Progenitor cell of endocrine pancreas (in vitro differentiated cells): ENCODE data around the gene UVSSA. TPM values are rescaled to one million over a fixed set of nuclear protein-coding genes. Genes with fewer than 3 reads are reported as not detected.
A peak's percentile ranks its signal among the peaks of the same experiment; 100 is the strongest.

Experiments used
- DNase-seq: peaks from one replicate; pipeline ENCODE4 v3.0.0; 2021; ENCODE audit warnings: low spot score; ENCODE audit not compliant: unreplicated experiment
- H3K27ac Mint-ChIP-seq: 2 replicates; pipeline ENCODE4 v1.8.0; 2021; ENCODE audit warnings: mild to moderate bottlenecking, moderate library complexity, mixed read lengths
- H3K27me3 Mint-ChIP-seq: 2 replicates; pipeline ENCODE4 v1.8.0; 2021; ENCODE audit warnings: mixed read lengths
- H3K36me3 Mint-ChIP-seq: 2 replicates; pipeline ENCODE4 v1.8.0; 2022; ENCODE audit warnings: mixed read lengths; ENCODE audit not compliant: insufficient read depth
- H3K4me1 Mint-ChIP-seq: 2 replicates; pipeline ENCODE4 v1.8.0; 2021; ENCODE audit warnings: low read depth, mixed read lengths
- H3K4me3 Mint-ChIP-seq: 2 replicates; pipeline ENCODE4 v1.8.0; 2021; ENCODE audit warnings: low read depth, mild to moderate bottlenecking, moderate library complexity, mixed read lengths
- H3K9me3 Mint-ChIP-seq: 2 replicates; pipeline ENCODE4 v1.8.0; 2021; ENCODE audit warnings: low read depth, mixed read lengths
- total RNA-seq: library from RNA; stranded (reverse); gene quantifications from 2 replicates; pipeline ENCODE4 v1.2.1, GENCODE V29; 2021
- TF ChIP-seq, protein P1 (sequence below): fragments of 200-600 bp; sonication (generic); IDR thresholded peaks from one replicate; pipeline ENCODE4 v1.5.0; 2021; ENCODE audit warnings: antibody characterized with exemption, mild to moderate bottlenecking; ENCODE audit not compliant: unreplicated experiment

UVSSA gene
- total RNA-seq, 1 donor from 2014 or later: 32.5 TPM

DNA sequence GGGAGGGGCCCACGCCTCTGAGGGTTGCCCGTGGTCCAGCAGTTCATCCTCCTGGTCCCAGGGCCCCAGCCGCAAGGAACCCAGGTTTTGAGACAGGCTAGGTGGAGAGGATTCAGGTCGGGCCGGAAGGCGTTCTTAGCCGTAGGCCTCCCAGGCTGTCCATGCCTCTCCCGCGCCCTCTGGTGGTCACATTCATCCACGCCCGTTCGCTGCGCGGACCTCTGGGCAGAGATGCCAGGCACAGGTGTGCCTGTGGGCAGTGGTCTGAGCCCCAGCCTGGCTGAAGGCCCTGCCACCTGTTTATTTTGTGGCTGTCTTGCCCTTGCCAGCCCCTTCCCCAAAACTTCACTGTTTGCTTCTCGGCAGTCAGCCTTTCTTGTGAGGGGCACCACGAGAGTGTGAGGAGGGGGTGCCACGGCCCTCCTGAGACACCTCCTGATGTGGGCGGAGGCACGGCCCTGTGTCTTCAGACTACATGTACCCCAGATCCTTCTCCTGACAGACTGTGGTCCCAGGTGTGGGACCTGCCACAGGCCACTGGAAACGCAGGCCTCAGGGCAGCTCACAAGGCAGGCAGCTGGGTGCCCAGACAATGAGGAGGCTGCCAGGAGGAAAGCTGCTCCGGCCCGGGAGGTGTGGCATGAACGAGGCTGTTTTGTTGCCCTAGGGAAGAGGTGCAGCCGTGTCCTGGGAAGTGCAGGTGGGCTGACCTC is 5.0 kb downstream of the UVSSA start:
- H3K27ac Mint-ChIP-seq: no peak overlapping the region

DNA sequence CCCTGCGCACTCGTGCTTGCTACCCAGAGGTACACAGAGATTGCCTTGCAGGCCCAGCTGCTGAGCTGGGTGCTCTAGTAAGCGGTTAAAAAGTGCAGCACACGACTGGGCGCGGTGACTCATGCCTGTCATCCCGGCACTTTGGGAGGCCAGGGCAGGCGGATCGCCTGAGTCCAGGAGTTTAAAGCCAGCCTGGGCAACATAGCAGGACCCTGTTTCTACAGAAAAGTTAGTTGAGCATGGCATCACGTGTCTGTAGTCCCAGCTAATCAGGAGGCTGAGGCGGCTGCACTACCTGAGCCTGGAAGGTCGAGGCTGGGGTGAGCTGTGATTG is 5.5 kb downstream of the UVSSA start:
- no peaks in the 10 kb centered on the region for H3K27me3 Mint-ChIP-seq
- TF ChIP-seq, protein P1, sequence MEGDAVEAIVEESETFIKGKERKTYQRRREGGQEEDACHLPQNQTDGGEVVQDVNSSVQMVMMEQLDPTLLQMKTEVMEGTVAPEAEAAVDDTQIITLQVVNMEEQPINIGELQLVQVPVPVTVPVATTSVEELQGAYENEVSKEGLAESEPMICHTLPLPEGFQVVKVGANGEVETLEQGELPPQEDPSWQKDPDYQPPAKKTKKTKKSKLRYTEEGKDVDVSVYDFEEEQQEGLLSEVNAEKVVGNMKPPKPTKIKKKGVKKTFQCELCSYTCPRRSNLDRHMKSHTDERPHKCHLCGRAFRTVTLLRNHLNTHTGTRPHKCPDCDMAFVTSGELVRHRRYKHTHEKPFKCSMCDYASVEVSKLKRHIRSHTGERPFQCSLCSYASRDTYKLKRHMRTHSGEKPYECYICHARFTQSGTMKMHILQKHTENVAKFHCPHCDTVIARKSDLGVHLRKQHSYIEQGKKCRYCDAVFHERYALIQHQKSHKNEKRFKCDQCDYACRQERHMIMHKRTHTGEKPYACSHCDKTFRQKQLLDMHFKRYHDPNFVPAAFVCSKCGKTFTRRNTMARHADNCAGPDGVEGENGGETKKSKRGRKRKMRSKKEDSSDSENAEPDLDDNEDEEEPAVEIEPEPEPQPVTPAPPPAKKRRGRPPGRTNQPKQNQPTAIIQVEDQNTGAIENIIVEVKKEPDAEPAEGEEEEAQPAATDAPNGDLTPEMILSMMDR: no peak
- peaks cover 12% of the 10 kb centered on the region for H3K4me1 Mint-ChIP-seq
- H3K27ac Mint-ChIP-seq: no peak overlapping the region
- peaks cover 2% of the 10 kb centered on the region for H3K36me3 Mint-ChIP-seq
- no peaks in the 10 kb centered on the region for H3K9me3 Mint-ChIP-seq
- no peak for DNase-seq
- H3K4me3 Mint-ChIP-seq: no peak overlapping the region

More for the DNA sequence above, 5.0 kb downstream of the UVSSA start:
- Mint-ChIP-seq H3K4me3 (no peak overlapping the region), H3K36me3 (peaks cover 2% of the 10 kb centered on the region), H3K4me1 (peaks cover 12% of the 10 kb centered on the region), H3K9me3 (no peaks in the 10 kb centered on the region), H3K27me3 (no peaks in the 10 kb centered on the region)
- TF ChIP-seq, protein P1: peak; percentile 94
- DNase-seq: peak; percentile 89

DNA sequence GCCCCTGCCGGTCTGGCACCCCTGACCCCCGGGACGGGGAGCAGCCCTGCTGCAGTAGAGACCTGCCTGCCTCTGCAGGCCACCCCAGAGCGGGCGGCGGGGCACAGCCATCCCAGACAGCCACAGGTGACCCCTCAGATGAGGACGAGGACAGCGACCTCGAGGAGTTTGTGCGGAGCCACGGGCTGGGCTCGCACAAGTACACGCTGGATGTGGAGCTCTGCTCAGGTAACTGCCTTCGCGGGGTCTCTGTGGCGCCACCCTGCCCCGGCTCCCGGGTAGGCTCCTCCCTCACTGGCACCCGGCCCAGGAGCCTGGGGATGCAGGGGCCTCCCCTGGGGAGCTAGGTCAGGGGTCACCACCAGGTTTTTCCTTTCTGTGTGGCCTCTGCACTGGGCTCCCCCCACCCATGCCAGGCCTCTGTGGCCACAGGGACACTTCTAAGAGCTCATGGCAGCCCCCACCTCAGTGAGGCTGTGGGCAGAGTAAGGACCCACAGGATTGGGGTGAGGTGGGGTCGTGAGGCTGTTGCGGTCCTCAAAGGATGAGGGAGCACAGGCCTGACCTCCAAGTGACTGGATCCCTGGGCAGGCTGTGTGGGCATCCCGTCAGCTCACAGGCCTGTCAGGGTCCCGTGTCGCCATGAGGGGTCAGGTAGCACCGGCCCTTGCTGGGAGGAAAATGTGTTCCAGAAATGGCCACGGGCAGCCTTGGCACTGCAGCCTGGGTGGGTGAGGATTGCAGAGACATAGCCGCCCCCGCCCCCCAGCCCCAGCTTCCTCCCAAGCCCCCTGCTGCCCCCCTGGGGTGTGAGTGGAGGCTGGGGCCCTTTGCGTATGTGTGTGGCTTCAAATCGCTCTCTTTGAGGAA is 6.4 kb downstream of the UVSSA start:
- TF ChIP-seq, protein P1: no peak
- Mint-ChIP-seq H3K4me1 (peaks cover 8% of the 10 kb centered on the region), H3K27me3 (no peaks in the 10 kb centered on the region), H3K9me3 (no peaks in the 10 kb centered on the region), H3K27ac (no peak overlapping the region), H3K4me3 (no peak overlapping the region), H3K36me3 (peaks cover 2% of the 10 kb centered on the region)
- DNase-seq: no peak

DNA sequence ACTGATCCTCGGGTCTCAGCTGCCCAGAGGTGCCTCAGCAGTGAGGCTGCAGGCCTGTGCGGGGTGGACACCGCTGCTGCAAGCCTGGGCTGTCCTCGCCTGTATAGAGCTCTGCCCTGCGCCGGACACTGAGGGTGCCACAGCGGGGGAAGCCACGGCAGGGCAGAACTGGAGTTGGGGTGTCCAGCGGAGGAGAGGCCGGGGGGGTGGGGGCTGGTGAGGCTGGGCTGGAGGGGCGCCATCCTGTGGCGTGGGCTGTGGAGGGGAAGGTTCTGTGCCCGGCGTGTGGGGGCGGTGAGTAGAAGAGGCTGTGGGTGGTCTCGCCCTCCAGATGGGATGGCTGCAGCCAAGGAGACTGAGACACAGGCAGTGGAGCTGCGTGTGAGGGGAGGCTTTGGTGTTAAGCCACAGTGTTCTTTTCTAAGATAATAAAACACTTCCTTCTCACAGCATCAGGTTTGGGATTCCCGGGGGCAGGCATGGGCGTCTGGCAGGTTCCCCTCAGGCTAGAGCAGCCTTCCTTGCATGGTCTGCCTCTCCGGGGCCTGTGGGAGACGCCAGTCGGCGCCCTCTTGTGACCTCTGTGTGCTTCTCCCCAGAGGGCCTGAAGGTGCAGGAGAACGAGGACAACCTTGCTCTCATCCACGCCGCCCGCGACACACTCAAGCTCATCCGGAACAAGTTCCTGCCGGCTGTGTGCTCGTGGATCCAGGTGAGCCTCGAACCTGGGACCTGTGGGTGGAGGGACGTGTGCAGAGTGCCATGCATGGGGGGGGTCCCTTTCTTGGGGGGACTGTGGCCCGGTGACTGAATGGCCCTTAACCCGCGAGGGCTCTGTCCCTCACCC is 7.4 kb downstream of the UVSSA start:
- Mint-ChIP-seq H3K4me1 (no peaks in the 10 kb centered on the region), H3K4me3 (no peak overlapping the region), H3K36me3 (peaks cover 4% of the 10 kb centered on the region), H3K27ac (no peak overlapping the region), H3K27me3 (no peaks in the 10 kb centered on the region), H3K9me3 (no peaks in the 10 kb centered on the region)
- no peak for DNase-seq
- TF ChIP-seq, protein P1: no peak

DNA sequence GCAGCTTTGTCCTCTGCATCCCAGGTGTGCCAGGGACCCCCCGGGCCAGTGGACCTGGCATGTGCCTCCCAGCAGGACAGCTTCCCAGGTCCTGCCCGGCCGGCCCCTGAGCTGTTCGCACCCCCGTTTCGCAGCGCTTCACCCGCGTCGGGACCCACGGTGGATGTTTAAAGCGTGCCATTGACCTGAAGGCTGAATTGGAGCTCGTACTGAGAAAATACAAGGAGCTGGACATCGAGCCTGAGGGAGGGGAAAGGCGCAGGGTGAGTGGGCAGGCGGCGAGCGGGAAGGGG is 7.9 kb downstream of the UVSSA start:
- H3K4me3 Mint-ChIP-seq: no peak overlapping the region
- H3K9me3 Mint-ChIP-seq: no peaks in the 10 kb centered on the region
- no peaks in the 10 kb centered on the region for H3K27me3 Mint-ChIP-seq
- peaks cover 4% of the 10 kb centered on the region for H3K36me3 Mint-ChIP-seq
- DNase-seq: no peak
- H3K27ac Mint-ChIP-seq: no peak overlapping the region
- TF ChIP-seq, protein P1: no peak
- H3K4me1 Mint-ChIP-seq: no peaks in the 10 kb centered on the region
